K562 (cell line): ENCODE results near the gene TGFBR3L.

Experiments used
- CHD2 ChIP-seq: IDR thresholded peaks from 2 replicates; pipeline ENCODE4 v1.6.1; 2011; ENCODE audit warnings: low read depth, low read length
- CTCF ChIP-seq, 3 experiments: IDR thresholded peaks in 2 of 3; conservative IDR thresholded peaks in 1 of 3; 2 replicates each; pipeline ENCODE4 v1.5.1; 2011 to 2012; ENCODE audit warnings: low read length in 3 of 3, mild to moderate bottlenecking in 3 of 3, control low read depth in 2 of 3, improper control_type of control experiment in 1 of 3, inconsistent platforms in 1 of 3, low read depth in 1 of 3, mixed read lengths in 1 of 3, moderate library complexity in 1 of 3; ENCODE audit not compliant: insufficient read depth in 2 of 3
- ELF1 ChIP-seq: fragments of 200-800 bp; sonication (Bioruptor generic); IDR thresholded peaks from 2 replicates; pipeline ENCODE4 v1.6.1; 2016; ENCODE audit warnings: missing genetic modification characterization, missing compliant biosample characterization
- EZH2 ChIP-seq: IDR thresholded peaks from 2 replicates; pipeline ENCODE4 v1.6.1; 2012; ENCODE audit warnings: low read depth, mild to moderate bottlenecking, inconsistent platforms, low read length, borderline replicate concordance
- HDAC8 ChIP-seq: fragments of 450-650 bp; IDR thresholded peaks from 2 replicates; pipeline ENCODE4 v1.6.1; 2016; ENCODE audit warnings: mild to moderate bottlenecking, missing genetic modification characterization, moderate library complexity, missing compliant biosample characterization
- KDM4B ChIP-seq, 2 experiments: fragments of 450-650 bp in 1 of 2; sonication (generic) in 1 of 2; IDR thresholded peaks; 2 replicates each; pipeline ENCODE4 v1.6.1; 2016 to 2017; ENCODE audit warnings: borderline replicate concordance in 2 of 2, antibody characterized with exemption in 1 of 2, low read depth in 1 of 2, mild to moderate bottlenecking in 1 of 2
- MBD1 ChIP-seq: fragments of 250-450 bp; sonication (Bioruptor Pico); IDR thresholded peaks from 2 replicates; pipeline ENCODE4 v1.8.0; 2022; ENCODE audit warnings: inconsistent platforms
- PTBP1 ChIP-seq: fragments of 200-400 bp; formaldehyde crosslinking; IDR thresholded peaks from 2 replicates; pipeline ENCODE4 v1.6.1; 2017; ENCODE audit warnings: low read depth, low read length
- YBX1 ChIP-seq: fragments of 450-650 bp; IDR thresholded peaks from 2 replicates; pipeline ENCODE4 v1.7.1; 2016; ENCODE audit warnings: mild to moderate bottlenecking
- ZBTB9 ChIP-seq: fragments of 450-650 bp; formaldehyde crosslinking; IDR thresholded peaks from 2 replicates; pipeline ENCODE4 v1.4.0; 2020; ENCODE audit warnings: mild to moderate bottlenecking, moderate library complexity
- ZNF282 ChIP-seq: sonication (generic); formaldehyde crosslinking; IDR thresholded peaks from 2 replicates; pipeline ENCODE4 v1.8.1; 2023; ENCODE audit warnings: missing genetic modification reagents
- ZNF384 ChIP-seq: IDR thresholded peaks from 2 replicates; pipeline ENCODE4 v1.6.1; 2012; ENCODE audit warnings: low read depth, low read length, improper control_type of control experiment

GRCh38 chr19:7870571-7871436, 43.8 kb upstream of the TGFBR3L start:
- TF ChIP-seq ZBTB9 (CRISPR knock-in tag) = no peak
- no peak for TF ChIP-seq CTCF (IDR thresholded peaks at IDR 0.05 in 2 of 3, conservative IDR thresholded peaks at IDR 0.05 in 1 of 3; ENCODE audit: insufficient read depth in 2 of 3, low read depth in 1 of 3, low read length in 3 of 3)
- TF ChIP-seq MBD1 = no peak
- no peak for TF ChIP-seq HDAC8
- no peak for TF ChIP-seq YBX1
- no peak for TF ChIP-seq KDM4B (IDR thresholded peaks at IDR 0.05; ENCODE audit: borderline replicate concordance in 2 of 2, low read depth in 1 of 2)
- no peak for TF ChIP-seq PTBP1
- no peak for TF ChIP-seq EZH2
- no peak for TF ChIP-seq ZNF282 (CRISPR knock-in tag)
- no peak for TF ChIP-seq CHD2
- no peak for TF ChIP-seq ELF1 (tag)
- TF ChIP-seq ZNF384 = no peak
